Measurements from ENCODE around the gene PLA2G4E. TPM values are rescaled to one million over a fixed set of nuclear protein-coding genes. Genes with fewer than 3 reads are reported as not detected.

PLA2G4E gene
- total and polyA plus RNA-seq, 2 of the 13 experiments (the other 11 are each of a cell fraction or from before 2014, with no cell fraction given): not detected

- TF ChIP-seq, protein P1, sequence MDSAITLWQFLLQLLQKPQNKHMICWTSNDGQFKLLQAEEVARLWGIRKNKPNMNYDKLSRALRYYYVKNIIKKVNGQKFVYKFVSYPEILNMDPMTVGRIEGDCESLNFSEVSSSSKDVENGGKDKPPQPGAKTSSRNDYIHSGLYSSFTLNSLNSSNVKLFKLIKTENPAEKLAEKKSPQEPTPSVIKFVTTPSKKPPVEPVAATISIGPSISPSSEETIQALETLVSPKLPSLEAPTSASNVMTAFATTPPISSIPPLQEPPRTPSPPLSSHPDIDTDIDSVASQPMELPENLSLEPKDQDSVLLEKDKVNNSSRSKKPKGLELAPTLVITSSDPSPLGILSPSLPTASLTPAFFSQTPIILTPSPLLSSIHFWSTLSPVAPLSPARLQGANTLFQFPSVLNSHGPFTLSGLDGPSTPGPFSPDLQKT (CRISPR knock-in tag; IDR thresholded peaks at IDR 0.05; ENCODE audit: borderline replicate concordance): no peak
- TF ChIP-seq SRY (CRISPR knock-in tag; IDR thresholded peaks at IDR 0.05) (peak; percentile 55; the same call in 1 of the 2 replicates), ETV6 (CRISPR knock-in tag; conservative IDR thresholded peaks at IDR 0.05) (no peak), ZNF747 (CRISPR knock-in tag; IDR thresholded peaks at IDR 0.05; ENCODE audit: borderline replicate concordance) (peak; percentile 57; the same call in 1 of the 2 replicates), EED (CRISPR knock-in tag; IDR thresholded peaks at IDR 0.05) (no peak), KLF9 (CRISPR knock-in tag; IDR thresholded peaks at IDR 0.05; ENCODE audit: low read depth) (no peak), ATF6 (CRISPR knock-in tag; conservative IDR thresholded peaks at IDR 0.05) (no peak), ZNF773 (CRISPR knock-in tag; IDR thresholded peaks at IDR 0.05; ENCODE audit: borderline replicate concordance) (no peak), ZMYM4 (CRISPR knock-in tag; IDR thresholded peaks at IDR 0.05) (peak; percentile 90), MNT (IDR thresholded peaks at IDR 0.05) (no peak), ZNF530 (CRISPR knock-in tag; IDR thresholded peaks at IDR 0.05; ENCODE audit: low read depth) (no peak), NR2F2 (IDR thresholded peaks at IDR 0.05; ENCODE audit: borderline replicate concordance, low read depth) (no peak)
- TF ChIP-seq, protein P2, sequence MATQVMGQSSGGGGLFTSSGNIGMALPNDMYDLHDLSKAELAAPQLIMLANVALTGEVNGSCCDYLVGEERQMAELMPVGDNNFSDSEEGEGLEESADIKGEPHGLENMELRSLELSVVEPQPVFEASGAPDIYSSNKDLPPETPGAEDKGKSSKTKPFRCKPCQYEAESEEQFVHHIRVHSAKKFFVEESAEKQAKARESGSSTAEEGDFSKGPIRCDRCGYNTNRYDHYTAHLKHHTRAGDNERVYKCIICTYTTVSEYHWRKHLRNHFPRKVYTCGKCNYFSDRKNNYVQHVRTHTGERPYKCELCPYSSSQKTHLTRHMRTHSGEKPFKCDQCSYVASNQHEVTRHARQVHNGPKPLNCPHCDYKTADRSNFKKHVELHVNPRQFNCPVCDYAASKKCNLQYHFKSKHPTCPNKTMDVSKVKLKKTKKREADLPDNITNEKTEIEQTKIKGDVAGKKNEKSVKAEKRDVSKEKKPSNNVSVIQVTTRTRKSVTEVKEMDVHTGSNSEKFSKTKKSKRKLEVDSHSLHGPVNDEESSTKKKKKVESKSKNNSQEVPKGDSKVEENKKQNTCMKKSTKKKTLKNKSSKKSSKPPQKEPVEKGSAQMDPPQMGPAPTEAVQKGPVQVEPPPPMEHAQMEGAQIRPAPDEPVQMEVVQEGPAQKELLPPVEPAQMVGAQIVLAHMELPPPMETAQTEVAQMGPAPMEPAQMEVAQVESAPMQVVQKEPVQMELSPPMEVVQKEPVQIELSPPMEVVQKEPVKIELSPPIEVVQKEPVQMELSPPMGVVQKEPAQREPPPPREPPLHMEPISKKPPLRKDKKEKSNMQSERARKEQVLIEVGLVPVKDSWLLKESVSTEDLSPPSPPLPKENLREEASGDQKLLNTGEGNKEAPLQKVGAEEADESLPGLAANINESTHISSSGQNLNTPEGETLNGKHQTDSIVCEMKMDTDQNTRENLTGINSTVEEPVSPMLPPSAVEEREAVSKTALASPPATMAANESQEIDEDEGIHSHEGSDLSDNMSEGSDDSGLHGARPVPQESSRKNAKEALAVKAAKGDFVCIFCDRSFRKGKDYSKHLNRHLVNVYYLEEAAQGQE (IDR thresholded peaks at IDR 0.05; ENCODE audit: borderline replicate concordance in 1 of 2, low read depth in 1 of 2, low read length in 2 of 2): no peak
- TF ChIP-seq, protein P3, sequence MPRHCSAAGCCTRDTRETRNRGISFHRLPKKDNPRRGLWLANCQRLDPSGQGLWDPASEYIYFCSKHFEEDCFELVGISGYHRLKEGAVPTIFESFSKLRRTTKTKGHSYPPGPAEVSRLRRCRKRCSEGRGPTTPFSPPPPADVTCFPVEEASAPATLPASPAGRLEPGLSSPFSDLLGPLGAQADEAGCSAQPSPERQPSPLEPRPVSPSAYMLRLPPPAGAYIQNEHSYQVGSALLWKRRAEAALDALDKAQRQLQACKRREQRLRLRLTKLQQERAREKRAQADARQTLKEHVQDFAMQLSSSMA (CRISPR knock-in tag; IDR thresholded peaks at IDR 0.05): no peak
- TF ChIP-seq, protein P4, sequence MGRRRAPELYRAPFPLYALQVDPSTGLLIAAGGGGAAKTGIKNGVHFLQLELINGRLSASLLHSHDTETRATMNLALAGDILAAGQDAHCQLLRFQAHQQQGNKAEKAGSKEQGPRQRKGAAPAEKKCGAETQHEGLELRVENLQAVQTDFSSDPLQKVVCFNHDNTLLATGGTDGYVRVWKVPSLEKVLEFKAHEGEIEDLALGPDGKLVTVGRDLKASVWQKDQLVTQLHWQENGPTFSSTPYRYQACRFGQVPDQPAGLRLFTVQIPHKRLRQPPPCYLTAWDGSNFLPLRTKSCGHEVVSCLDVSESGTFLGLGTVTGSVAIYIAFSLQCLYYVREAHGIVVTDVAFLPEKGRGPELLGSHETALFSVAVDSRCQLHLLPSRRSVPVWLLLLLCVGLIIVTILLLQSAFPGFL (CRISPR knock-in tag; IDR thresholded peaks at IDR 0.05): no peak
- TF ChIP-seq, protein P5, sequence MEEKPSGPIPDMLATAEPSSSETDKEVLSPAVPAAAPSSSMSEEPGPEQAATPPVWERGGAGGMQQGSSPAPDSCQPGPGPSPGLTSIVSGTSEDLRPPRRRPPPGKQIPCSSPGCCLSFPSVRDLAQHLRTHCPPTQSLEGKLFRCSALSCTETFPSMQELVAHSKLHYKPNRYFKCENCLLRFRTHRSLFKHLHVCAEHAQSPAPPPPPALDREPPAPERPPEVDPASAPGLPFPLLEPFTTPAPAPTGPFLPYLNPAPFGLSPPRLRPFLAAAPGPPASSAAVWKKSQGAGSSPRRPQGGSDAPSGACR (CRISPR knock-in tag; IDR thresholded peaks at IDR 0.05): no peak; the same call in 1 of the 2 replicates
These were observed 48.3 kb downstream of the PLA2G4E start, which contains the start of gene EHD4 (continued) for GRCh38 chr15:41972253-41973242.

Measured in HepG2 (cell line).